Stomach (tissue), 4 donors: Measurements from ENCODE around the gene OR5M3.

Experiments
- POLR2A ChIP-seq, 4 donors: fragments of 450-650 bp; IDR thresholded peaks; one replicate each; pipeline ENCODE4 v1.6.1; 2016; ENCODE audit warnings: antibody characterized with exemption in 4 of 4, control low read depth in 2 of 4, mild to moderate bottlenecking in 1 of 4, moderate library complexity in 1 of 4
- TF ChIP-seq, protein P1 (sequence below), 7 experiments: fragments of 450-650 bp in 4 of 7; fragments of 200-600 bp in 3 of 7; sonication (generic) in 3 of 7; IDR thresholded peaks; one replicate each; pipeline ENCODE4 v1.5.1; 2016 to 2019; ENCODE audit warnings: antibody characterized with exemption in 7 of 7, control low read depth in 2 of 7, mild to moderate bottlenecking in 1 of 7

DNA sequence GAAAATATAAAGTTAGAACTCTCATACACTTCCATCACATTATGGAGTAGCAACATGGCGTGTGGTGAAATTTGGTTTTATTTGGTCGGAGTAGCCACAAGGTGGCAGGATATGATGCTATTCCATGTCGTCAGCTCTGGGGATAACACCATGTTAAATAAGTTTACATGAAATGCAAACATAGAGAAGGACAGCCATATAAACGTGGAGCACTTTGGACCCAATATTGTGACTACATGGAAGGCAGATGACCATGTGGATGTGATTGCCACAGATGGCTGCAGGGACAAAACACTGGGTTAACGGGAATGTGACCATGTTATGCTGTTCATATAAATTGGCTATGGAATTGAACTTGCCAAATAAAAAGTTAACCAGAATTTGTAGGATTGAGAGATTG, 48.9 kb upstream of the OR5M3 start:
- TF ChIP-seq, protein P1, sequence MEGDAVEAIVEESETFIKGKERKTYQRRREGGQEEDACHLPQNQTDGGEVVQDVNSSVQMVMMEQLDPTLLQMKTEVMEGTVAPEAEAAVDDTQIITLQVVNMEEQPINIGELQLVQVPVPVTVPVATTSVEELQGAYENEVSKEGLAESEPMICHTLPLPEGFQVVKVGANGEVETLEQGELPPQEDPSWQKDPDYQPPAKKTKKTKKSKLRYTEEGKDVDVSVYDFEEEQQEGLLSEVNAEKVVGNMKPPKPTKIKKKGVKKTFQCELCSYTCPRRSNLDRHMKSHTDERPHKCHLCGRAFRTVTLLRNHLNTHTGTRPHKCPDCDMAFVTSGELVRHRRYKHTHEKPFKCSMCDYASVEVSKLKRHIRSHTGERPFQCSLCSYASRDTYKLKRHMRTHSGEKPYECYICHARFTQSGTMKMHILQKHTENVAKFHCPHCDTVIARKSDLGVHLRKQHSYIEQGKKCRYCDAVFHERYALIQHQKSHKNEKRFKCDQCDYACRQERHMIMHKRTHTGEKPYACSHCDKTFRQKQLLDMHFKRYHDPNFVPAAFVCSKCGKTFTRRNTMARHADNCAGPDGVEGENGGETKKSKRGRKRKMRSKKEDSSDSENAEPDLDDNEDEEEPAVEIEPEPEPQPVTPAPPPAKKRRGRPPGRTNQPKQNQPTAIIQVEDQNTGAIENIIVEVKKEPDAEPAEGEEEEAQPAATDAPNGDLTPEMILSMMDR (IDR thresholded peaks at IDR 0.05): no peak
- no peak for TF ChIP-seq POLR2A (IDR thresholded peaks at IDR 0.05)
